Measurements from ENCODE around the gene LTBP2. TPM values are rescaled to one million over a fixed set of nuclear protein-coding genes. Genes with fewer than 3 reads are reported as not detected.

LTBP2 gene
- total and polyA plus RNA-seq, 7 donors: 2.4 to 51.4 (median 11.8) TPM

- Histone ChIP-seq H3K4me1 (peaks cover 19% of the 10 kb centered on the region), H3K36me3 (ENCODE audit: insufficient read depth in 1 of 2, low read depth in 1 of 2) (peaks cover 0 to 11% of the 10 kb centered on the region in 2 donors), H3K27ac (no peak overlapping the region), H3K9me3 (no peaks in the 10 kb centered on the region), H3K4me3 (no peak overlapping the region), H3K27me3 (ENCODE audit: insufficient read depth in 3 of 3, low read length in 2 of 3) (peaks cover 0 to 7% (median 5%) of the 10 kb centered on the region in 3 donors)
- DNase-seq (no peak), ATAC-seq (no peak)
- 94 to 96% (median 94%) methylated on average over 3 of the region's 3 CpGs for WGBS, 3 donors
- intact Hi-C loops (cut with DNase I): no loop called here
- TF ChIP-seq, protein P1, sequence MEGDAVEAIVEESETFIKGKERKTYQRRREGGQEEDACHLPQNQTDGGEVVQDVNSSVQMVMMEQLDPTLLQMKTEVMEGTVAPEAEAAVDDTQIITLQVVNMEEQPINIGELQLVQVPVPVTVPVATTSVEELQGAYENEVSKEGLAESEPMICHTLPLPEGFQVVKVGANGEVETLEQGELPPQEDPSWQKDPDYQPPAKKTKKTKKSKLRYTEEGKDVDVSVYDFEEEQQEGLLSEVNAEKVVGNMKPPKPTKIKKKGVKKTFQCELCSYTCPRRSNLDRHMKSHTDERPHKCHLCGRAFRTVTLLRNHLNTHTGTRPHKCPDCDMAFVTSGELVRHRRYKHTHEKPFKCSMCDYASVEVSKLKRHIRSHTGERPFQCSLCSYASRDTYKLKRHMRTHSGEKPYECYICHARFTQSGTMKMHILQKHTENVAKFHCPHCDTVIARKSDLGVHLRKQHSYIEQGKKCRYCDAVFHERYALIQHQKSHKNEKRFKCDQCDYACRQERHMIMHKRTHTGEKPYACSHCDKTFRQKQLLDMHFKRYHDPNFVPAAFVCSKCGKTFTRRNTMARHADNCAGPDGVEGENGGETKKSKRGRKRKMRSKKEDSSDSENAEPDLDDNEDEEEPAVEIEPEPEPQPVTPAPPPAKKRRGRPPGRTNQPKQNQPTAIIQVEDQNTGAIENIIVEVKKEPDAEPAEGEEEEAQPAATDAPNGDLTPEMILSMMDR (IDR thresholded peaks at IDR 0.05): no peak
Measured at GRCh38 chr14:74606727-74607126, 5.3 kb downstream of the LTBP2 start.

DNA sequence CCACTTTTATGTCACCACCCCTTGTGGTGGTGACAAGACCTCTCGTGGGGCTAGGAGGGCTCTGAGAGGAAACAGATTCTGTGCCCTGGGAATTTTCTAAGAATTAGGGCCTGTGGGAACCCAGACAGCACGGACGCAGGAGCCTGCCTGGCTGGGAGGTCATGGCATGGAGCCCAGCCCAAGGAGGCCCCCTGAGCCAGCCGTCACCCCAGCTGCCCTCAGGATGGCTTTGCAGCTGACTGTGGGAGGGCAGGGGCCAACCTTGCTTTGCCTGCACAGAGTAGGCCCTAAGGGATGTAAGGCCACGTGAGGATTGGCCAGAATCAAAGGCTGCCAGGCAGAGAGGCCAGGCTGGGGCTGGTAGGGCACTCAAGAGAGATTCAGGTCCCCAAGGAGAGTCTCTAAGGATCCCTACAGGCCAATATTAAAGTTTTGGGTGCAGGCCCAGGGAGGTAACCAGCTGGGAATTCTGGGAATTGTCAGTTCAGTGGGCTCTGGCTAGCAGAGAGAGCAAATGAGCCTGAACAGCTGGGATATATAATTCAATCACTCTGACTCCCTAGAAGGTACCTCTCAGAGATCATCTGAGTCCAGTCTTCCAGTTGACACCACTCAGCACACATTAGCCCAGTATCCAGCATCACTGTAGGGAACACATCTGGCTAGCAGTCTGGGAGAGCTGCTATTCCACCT, 6.4 kb downstream of the LTBP2 start:
- intact Hi-C loops (cut with DNase I): no loop called here
- H3K4me3 ChIP-seq: no peak overlapping the region
- 53 to 72% (median 56%) methylated on average over 5 of the region's 5 CpGs for WGBS, 3 donors
- peaks cover 0 to 11% of the 10 kb centered on the region in 2 donors for H3K36me3 ChIP-seq (ENCODE audit: insufficient read depth in 1 of 2, low read depth in 1 of 2)
- no peaks in the 10 kb centered on the region for H3K27me3 ChIP-seq (ENCODE audit: insufficient read depth in 3 of 3, low read length in 2 of 3)
- peak in 1 of 2 donors; percentile 46 for DNase-seq
- H3K9me3 ChIP-seq: no peaks in the 10 kb centered on the region
- ATAC-seq: no peak
- TF ChIP-seq, protein P1 (IDR thresholded peaks at IDR 0.05): no peak
- H3K4me1 ChIP-seq: peaks cover 11% of the 10 kb centered on the region
- H3K27ac ChIP-seq: no peak overlapping the region

GRCh38 chr14:74604911-74605310, 7.1 kb downstream of the LTBP2 start:
- WGBS, 3 donors: 74 to 87% (median 76%) methylated on average over 8 of the region's 8 CpGs
- peaks cover 0 to 11% of the 10 kb centered on the region in 2 donors for H3K36me3 ChIP-seq (ENCODE audit: insufficient read depth in 1 of 2, low read depth in 1 of 2)
- TF ChIP-seq, protein P1 (IDR thresholded peaks at IDR 0.05): no peak
- DNase-seq (peak in 1 of 2 donors; percentile 56), ATAC-seq (no peak)
- H3K4me3 ChIP-seq: no peak overlapping the region
- no peak overlapping the region for H3K27ac ChIP-seq
- H3K27me3 ChIP-seq (ENCODE audit: insufficient read depth in 3 of 3, low read length in 2 of 3): no peaks in the 10 kb centered on the region
- intact Hi-C loops (cut with DNase I): no loop called here
- H3K9me3 ChIP-seq: no peaks in the 10 kb centered on the region
- H3K4me1 ChIP-seq: peaks cover 6% of the 10 kb centered on the region

DNA sequence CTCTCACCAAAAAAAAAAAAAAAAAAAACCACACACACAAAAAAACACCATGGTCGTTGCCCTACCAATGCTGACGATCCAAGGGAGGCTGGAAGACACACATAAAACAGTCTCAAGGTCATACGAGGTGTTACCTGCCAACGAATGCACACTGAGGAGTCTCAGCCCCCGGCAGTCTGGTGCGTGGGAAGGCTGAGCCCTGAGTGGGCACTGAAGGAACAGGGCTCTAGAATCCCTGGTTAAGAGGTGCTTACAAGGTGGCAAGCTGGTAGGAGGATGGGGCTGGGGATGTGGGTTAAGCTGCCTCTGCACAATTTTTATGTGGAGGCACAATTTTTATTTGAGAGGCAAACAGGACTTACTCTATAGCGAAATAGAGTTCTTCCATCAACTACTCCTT, 7.9 kb downstream of the LTBP2 start:
- Histone ChIP-seq H3K27ac (no peak overlapping the region), H3K36me3 (ENCODE audit: insufficient read depth in 1 of 2, low read depth in 1 of 2) (peaks cover 0 to 11% of the 10 kb centered on the region in 2 donors), H3K27me3 (ENCODE audit: insufficient read depth in 3 of 3, low read length in 2 of 3) (no peaks in the 10 kb centered on the region), H3K4me3 (no peak overlapping the region), H3K4me1 (peaks cover 6% of the 10 kb centered on the region), H3K9me3 (no peaks in the 10 kb centered on the region)
- ATAC-seq: no peak
- TF ChIP-seq, protein P1 (IDR thresholded peaks at IDR 0.05): no peak
- 85% methylated on average over 7 of the region's 7 CpGs for WGBS, 3 donors
- intact Hi-C loops (cut with DNase I): no loop called here
- peak in 1 of 2 donors; percentile 16 for DNase-seq

DNA sequence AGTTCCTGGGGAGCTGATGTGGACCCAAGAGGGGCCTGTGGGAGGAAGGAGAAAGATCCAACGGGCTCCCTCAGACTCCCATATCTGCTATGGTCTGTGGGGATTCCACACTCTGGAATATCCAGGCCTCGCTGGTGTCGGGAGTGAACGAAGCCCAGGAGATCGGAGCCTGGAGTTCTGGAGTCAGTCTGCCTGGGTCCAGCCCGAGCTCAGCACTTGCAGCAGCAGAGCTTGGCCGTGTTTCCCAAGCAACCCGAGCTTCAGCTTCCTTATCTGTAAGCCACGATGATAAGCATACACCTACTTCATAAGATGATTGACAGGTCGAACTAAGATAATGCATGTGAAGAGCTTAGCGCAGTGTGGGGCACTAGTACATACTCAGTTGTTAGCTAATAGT, 10.1 kb downstream of the LTBP2 start:
- no peak for ATAC-seq

More for the DNA sequence above, 10.1 kb downstream of the LTBP2 start:
- H3K4me1 ChIP-seq: no peaks in the 10 kb centered on the region
- TF ChIP-seq, protein P1 (IDR thresholded peaks at IDR 0.05): no peak
- DNase-seq: no peak
- H3K36me3 ChIP-seq (ENCODE audit: insufficient read depth in 1 of 2, low read depth in 1 of 2): peaks cover 0 to 11% of the 10 kb centered on the region in 2 donors
- no peaks in the 10 kb centered on the region for H3K9me3 ChIP-seq
- H3K27me3 ChIP-seq (ENCODE audit: insufficient read depth in 3 of 3, low read length in 2 of 3): no peaks in the 10 kb centered on the region
- H3K4me3 ChIP-seq: no peak overlapping the region
- 87 to 94% (median 92%) methylated on average over 11 of the region's 11 CpGs for WGBS, 3 donors
- H3K27ac ChIP-seq: no peak overlapping the region
- intact Hi-C loops (cut with DNase I): no loop called here
